UCSD-AML1 (cell line): ENCODE data around the gene PCDHGB2.
"Not testable (repeated sequence)": the region's sequence is repeated elsewhere in the genome, so short reads cannot be mapped to it uniquely, and the experiment has no call there.

Experiments
- DNase-seq: peaks from one replicate; lab custom pipeline; 2025; ENCODE audit not compliant: unreplicated experiment; lab: John Stamatoyannopoulos, UW

PCDHGB2 gene

GRCh38 chr5:141359790-141360426 lies at the start of gene PCDHGB2:
TSS of gene PCDHGB2 (plus strand) at chr5:141359994. CDS start at chr5:141360136, 142 bp downstream.
- peak; percentile 40 for DNase-seq

- DNase-seq = no peak
Observed at GRCh38 chr5:141313711-141314110, 46.1 kb upstream of the PCDHGB2 start.

- not testable (repeated sequence) for DNase-seq
Observed at GRCh38 chr5:141316963-141317362, 42.8 kb upstream of the PCDHGB2 start.

GRCh38 chr5:141319202-141319601 lies 40.6 kb upstream of the PCDHGB2 start:
- no peak for DNase-seq

- DNase-seq = no peak
Observed at GRCh38 chr5:141319699-141320098, 40.1 kb upstream of the PCDHGB2 start.

GRCh38 chr5:141320225-141321169 lies 39.3 kb upstream of the PCDHGB2 start, which contains the start of gene TAF7:
TSS of gene TAF7 (minus strand) at chr5:141320784. CDS start at chr5:141320044, 740 bp downstream.
- peak; percentile 94 for DNase-seq

GRCh38 chr5:141322261-141322660 lies 37.5 kb upstream of the PCDHGB2 start:
- no peak for DNase-seq

GRCh38 chr5:141326088-141326854 lies 33.5 kb upstream of the PCDHGB2 start:
- DNase-seq = peak; percentile 50

- DNase-seq = no peak
Observed at GRCh38 chr5:141328231-141328630, 31.6 kb upstream of the PCDHGB2 start.

GRCh38 chr5:141330299-141331080 lies 29.3 kb upstream of the PCDHGB2 start, which contains the start of gene PCDHGA1:
TSS of gene PCDHGA1 (plus strand) at chr5:141330514.
- peak; percentile 10 for DNase-seq

- not testable (repeated sequence) for DNase-seq
Observed at GRCh38 chr5:141332571-141332970, 27.2 kb upstream of the PCDHGB2 start.

- no peak for DNase-seq
Observed at GRCh38 chr5:141338538-141339306, 21.1 kb upstream of the PCDHGB2 start, which contains the start of gene PCDHGA2. TSS of gene PCDHGA2 (plus strand) at chr5:141338760.

GRCh38 chr5:141340781-141341354 lies 18.9 kb upstream of the PCDHGB2 start:
- DNase-seq = not testable (repeated sequence)

GRCh38 chr5:141342773-141343172 lies 17.0 kb upstream of the PCDHGB2 start:
- no peak for DNase-seq

GRCh38 chr5:141343242-141343952 lies 16.4 kb upstream of the PCDHGB2 start, which contains the start of gene PCDHGA3:
TSS of gene PCDHGA3 (plus strand) at chr5:141343829. CDS start at chr5:141344034, 205 bp downstream.
- DNase-seq = no peak

- no peak for DNase-seq
Observed at GRCh38 chr5:141343953-141344463, 15.8 kb upstream of the PCDHGB2 start.

GRCh38 chr5:141345327-141345726 lies 14.5 kb upstream of the PCDHGB2 start:
- no peak for DNase-seq

GRCh38 chr5:141346017-141346416 lies 13.8 kb upstream of the PCDHGB2 start:
- DNase-seq = not testable (repeated sequence)
